K562 (cell line): ENCODE results near the gene GPR39.

ENCODE experiments used
- ARID3A ChIP-seq: IDR thresholded peaks from 2 replicates; pipeline ENCODE4 v1.6.1; 2012; ENCODE audit warnings: low read depth, low read length, improper control_type of control experiment, borderline replicate concordance
- CREB1 ChIP-seq, 2 experiments: sonication (generic) in 1 of 2; formaldehyde crosslinking in 1 of 2; IDR thresholded peaks; 2 replicates each; pipeline versions ENCODE4 v1.6.1 to v1.8.0; 2012 to 2022; ENCODE audit warnings: inconsistent platforms in 1 of 2, mild to moderate bottlenecking in 1 of 2, missing genetic modification reagents in 1 of 2, moderate library complexity in 1 of 2
- CTCF ChIP-seq, 3 experiments: IDR thresholded peaks in 2 of 3; conservative IDR thresholded peaks in 1 of 3; 2 replicates each; pipeline ENCODE4 v1.5.1; 2011 to 2012; ENCODE audit warnings: low read length in 3 of 3, mild to moderate bottlenecking in 3 of 3, control low read depth in 2 of 3, improper control_type of control experiment in 1 of 3, inconsistent platforms in 1 of 3, low read depth in 1 of 3, mixed read lengths in 1 of 3, moderate library complexity in 1 of 3; ENCODE audit not compliant: insufficient read depth in 2 of 3
- ETV6 ChIP-seq, 3 experiments: fragments of 150-350 bp in 1 of 3; sonication (generic) in 1 of 3; formaldehyde crosslinking in 1 of 3; IDR thresholded peaks; 2 replicates each; pipeline versions ENCODE4 v1.6.1 to v1.8.0; 2014 to 2022; ENCODE audit warnings: borderline replicate concordance in 2 of 3, low read depth in 2 of 3, antibody characterized with exemption in 1 of 3, low read length in 1 of 3, mild to moderate bottlenecking in 1 of 3, missing genetic modification reagents in 1 of 3
- MCM5 ChIP-seq: fragments of 450-650 bp; IDR thresholded peaks from 2 replicates; pipeline ENCODE4 v1.6.1; 2016; ENCODE audit warnings: low read depth
- MXI1 ChIP-seq: IDR thresholded peaks from 2 replicates; pipeline ENCODE4 v1.6.1; 2011; ENCODE audit warnings: low read depth, mild to moderate bottlenecking, improper control_type of control experiment, low read length
- POLR2A ChIP-seq: fragments of 450-650 bp; conservative IDR thresholded peaks from 2 replicates; pipeline ENCODE4 v1.6.1; 2016
- RBFOX2 ChIP-seq: fragments of 200-400 bp; formaldehyde crosslinking; IDR thresholded peaks from 2 replicates; pipeline ENCODE4 v1.6.1; 2017; ENCODE audit warnings: low read depth, mild to moderate bottlenecking, low read length, moderate library complexity
- TEAD2 ChIP-seq: fragments of 450-650 bp; IDR thresholded peaks from 2 replicates; pipeline ENCODE4 v1.6.1; 2016; ENCODE audit warnings: missing genetic modification characterization, control low read depth, missing compliant biosample characterization
- USF2 ChIP-seq: sonication (generic); formaldehyde crosslinking; IDR thresholded peaks from 2 replicates; pipeline ENCODE4 v1.5.0; 2020; ENCODE audit warnings: missing genetic modification reagents
- ZFP36 ChIP-seq: fragments of 150-350 bp; IDR thresholded peaks from 2 replicates; pipeline ENCODE4 v1.6.1; 2018; ENCODE audit warnings: low read length, low read depth; ENCODE audit not compliant: partially characterized antibody
- ZNF79 ChIP-seq: fragments of 250-450 bp; sonication (Bioruptor Pico); IDR thresholded peaks from 2 replicates; pipeline ENCODE4 v1.4.0; 2020; ENCODE audit warnings: low read depth, mild to moderate bottlenecking, moderate library complexity

- TF ChIP-seq USF2 (CRISPR knock-in tag) (no peak), CREB1 (IDR thresholded peaks at IDR 0.05) (no peak), CREB1 (CRISPR knock-in tag; IDR thresholded peaks at IDR 0.05) (no peak), CTCF (IDR thresholded peaks at IDR 0.05 in 2 of 3, conservative IDR thresholded peaks at IDR 0.05 in 1 of 3; ENCODE audit: insufficient read depth in 2 of 3, low read depth in 1 of 3, low read length in 3 of 3) (no peak), POLR2A (no peak), RBFOX2 (no peak), ARID3A (no peak), ZFP36 (no peak), ZNF79 (CRISPR knock-in tag) (no peak), ETV6 (IDR thresholded peaks at IDR 0.05; ENCODE audit: borderline replicate concordance in 1 of 2, low read depth in 2 of 2, low read length in 1 of 2) (no peak), ETV6 (CRISPR knock-in tag; IDR thresholded peaks at IDR 0.05; ENCODE audit: borderline replicate concordance) (no peak), MXI1 (no peak), TEAD2 (no peak), MCM5 (no peak)
Observed at GRCh38 chr2:132559326-132559725, 142.7 kb downstream of the GPR39 start.
